ENCODE measurements around the gene BMP6.

DNA sequence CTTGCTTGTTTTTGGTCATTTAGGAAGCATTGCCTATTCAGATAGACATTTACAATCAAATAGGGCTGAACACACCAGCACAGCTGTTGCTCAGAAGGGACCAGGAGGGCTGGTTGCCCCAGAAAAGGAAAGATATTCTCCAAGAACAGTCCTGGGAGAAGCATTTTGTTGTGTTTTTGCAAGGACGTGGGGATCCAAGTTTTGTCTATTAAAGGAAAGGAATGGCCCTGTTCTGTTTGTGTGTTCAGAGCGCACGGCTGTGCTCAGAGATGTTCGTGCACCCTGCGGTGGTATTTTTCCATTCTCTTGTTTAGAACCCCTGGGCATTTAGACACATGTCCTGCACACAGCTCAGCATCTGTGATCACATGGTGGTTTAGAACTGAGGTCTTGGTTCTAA lies 102.2 kb downstream of the BMP6 start:
- TF ChIP-seq, protein P1, sequence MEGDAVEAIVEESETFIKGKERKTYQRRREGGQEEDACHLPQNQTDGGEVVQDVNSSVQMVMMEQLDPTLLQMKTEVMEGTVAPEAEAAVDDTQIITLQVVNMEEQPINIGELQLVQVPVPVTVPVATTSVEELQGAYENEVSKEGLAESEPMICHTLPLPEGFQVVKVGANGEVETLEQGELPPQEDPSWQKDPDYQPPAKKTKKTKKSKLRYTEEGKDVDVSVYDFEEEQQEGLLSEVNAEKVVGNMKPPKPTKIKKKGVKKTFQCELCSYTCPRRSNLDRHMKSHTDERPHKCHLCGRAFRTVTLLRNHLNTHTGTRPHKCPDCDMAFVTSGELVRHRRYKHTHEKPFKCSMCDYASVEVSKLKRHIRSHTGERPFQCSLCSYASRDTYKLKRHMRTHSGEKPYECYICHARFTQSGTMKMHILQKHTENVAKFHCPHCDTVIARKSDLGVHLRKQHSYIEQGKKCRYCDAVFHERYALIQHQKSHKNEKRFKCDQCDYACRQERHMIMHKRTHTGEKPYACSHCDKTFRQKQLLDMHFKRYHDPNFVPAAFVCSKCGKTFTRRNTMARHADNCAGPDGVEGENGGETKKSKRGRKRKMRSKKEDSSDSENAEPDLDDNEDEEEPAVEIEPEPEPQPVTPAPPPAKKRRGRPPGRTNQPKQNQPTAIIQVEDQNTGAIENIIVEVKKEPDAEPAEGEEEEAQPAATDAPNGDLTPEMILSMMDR (IDR thresholded peaks at IDR 0.05 in 2 of 3, conservative IDR thresholded peaks at IDR 0.05 in 1 of 3; ENCODE audit: borderline replicate concordance in 1 of 3, insufficient read depth in 1 of 3, low read depth in 2 of 3, low read length in 2 of 3) = no peak
- TF ChIP-seq POLR2AphosphoS5 (IDR thresholded peaks at IDR 0.05; ENCODE audit: low read depth, low read length) = no peak
- TF ChIP-seq, protein P2, sequence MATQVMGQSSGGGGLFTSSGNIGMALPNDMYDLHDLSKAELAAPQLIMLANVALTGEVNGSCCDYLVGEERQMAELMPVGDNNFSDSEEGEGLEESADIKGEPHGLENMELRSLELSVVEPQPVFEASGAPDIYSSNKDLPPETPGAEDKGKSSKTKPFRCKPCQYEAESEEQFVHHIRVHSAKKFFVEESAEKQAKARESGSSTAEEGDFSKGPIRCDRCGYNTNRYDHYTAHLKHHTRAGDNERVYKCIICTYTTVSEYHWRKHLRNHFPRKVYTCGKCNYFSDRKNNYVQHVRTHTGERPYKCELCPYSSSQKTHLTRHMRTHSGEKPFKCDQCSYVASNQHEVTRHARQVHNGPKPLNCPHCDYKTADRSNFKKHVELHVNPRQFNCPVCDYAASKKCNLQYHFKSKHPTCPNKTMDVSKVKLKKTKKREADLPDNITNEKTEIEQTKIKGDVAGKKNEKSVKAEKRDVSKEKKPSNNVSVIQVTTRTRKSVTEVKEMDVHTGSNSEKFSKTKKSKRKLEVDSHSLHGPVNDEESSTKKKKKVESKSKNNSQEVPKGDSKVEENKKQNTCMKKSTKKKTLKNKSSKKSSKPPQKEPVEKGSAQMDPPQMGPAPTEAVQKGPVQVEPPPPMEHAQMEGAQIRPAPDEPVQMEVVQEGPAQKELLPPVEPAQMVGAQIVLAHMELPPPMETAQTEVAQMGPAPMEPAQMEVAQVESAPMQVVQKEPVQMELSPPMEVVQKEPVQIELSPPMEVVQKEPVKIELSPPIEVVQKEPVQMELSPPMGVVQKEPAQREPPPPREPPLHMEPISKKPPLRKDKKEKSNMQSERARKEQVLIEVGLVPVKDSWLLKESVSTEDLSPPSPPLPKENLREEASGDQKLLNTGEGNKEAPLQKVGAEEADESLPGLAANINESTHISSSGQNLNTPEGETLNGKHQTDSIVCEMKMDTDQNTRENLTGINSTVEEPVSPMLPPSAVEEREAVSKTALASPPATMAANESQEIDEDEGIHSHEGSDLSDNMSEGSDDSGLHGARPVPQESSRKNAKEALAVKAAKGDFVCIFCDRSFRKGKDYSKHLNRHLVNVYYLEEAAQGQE (IDR thresholded peaks at IDR 0.05; ENCODE audit: low read depth) = no peak
- TF ChIP-seq CEBPB (IDR thresholded peaks at IDR 0.05; ENCODE audit: low read depth) = no peak
- TF ChIP-seq ELF1 (IDR thresholded peaks at IDR 0.05; ENCODE audit: borderline replicate concordance, low read depth) = no peak

Measured in HCT116 (cell line).